NK-92 (cell line): Measurements from ENCODE around the gene USP48.

Experiments used
- DNase-seq: peaks from one replicate; lab custom pipeline; 2025; ENCODE audit not compliant: unreplicated experiment; lab: John Stamatoyannopoulos, UW

USP48 gene

GRCh38 chr1:21670956-21671902, 111.7 kb downstream of the USP48 start:
- no peak for DNase-seq

GRCh38 chr1:21670059-21670881, 112.7 kb downstream of the USP48 start:
- DNase-seq: no peak

- no peak for DNase-seq
Observed at GRCh38 chr1:21669258-21670058, 113.5 kb downstream of the USP48 start, which contains the start of gene RAP1GAP. RAP1GAP (minus strand) TSS chr1:21669357; CDS start chr1:21620032, 49,325 bp downstream.

GRCh38 chr1:21668951-21669257, 114.0 kb downstream of the USP48 start:
- no peak for DNase-seq

GRCh38 chr1:21668232-21668950, 114.6 kb downstream of the USP48 start:
- no peak for DNase-seq

GRCh38 chr1:21667348-21668231, 115.4 kb downstream of the USP48 start:
- DNase-seq: no peak

- no peak for DNase-seq
Observed at GRCh38 chr1:21666576-21667320, 116.2 kb downstream of the USP48 start.

GRCh38 chr1:21665711-21666575, 117.0 kb downstream of the USP48 start:
- DNase-seq: no peak

- no peak for DNase-seq
Observed at GRCh38 chr1:21664806-21665588, 118.0 kb downstream of the USP48 start.

GRCh38 chr1:21663951-21664805, 118.8 kb downstream of the USP48 start:
- no peak for DNase-seq

GRCh38 chr1:21663248-21663950, 119.5 kb downstream of the USP48 start:
- no peak for DNase-seq

GRCh38 chr1:21662426-21663247, 120.3 kb downstream of the USP48 start:
- DNase-seq: no peak

- no peak for DNase-seq
Observed at GRCh38 chr1:21661886-21662285, 121.1 kb downstream of the USP48 start.

- no peak for DNase-seq
Observed at GRCh38 chr1:21659924-21660326, 123.0 kb downstream of the USP48 start.
